Retina (tissue), 1 donor: ENCODE results near the gene HMCES.
"Not testable (repeated sequence)": the region's sequence is repeated elsewhere in the genome, so short reads cannot be mapped to it uniquely, and the experiment has no call there.

Experiments used
- DNase-seq: peaks from one replicate; pipeline ENCODE4 v3.0.0-alpha.2; 2016

Gene HMCES

GRCh38 chr3:129259612-129260477, 18.8 kb upstream of the HMCES start:
- DNase-seq = no peak

GRCh38 chr3:129260606-129261005, 18.1 kb upstream of the HMCES start:
- DNase-seq = no peak

- DNase-seq = no peak
Measured at GRCh38 chr3:129261894-129262293, 16.8 kb upstream of the HMCES start.

GRCh38 chr3:129263161-129263910, 15.3 kb upstream of the HMCES start:
- DNase-seq = no peak

GRCh38 chr3:129264994-129265393, 13.7 kb upstream of the HMCES start:
- DNase-seq = not testable (repeated sequence)

- DNase-seq = no peak
Measured at GRCh38 chr3:129266651-129267050, 12.0 kb upstream of the HMCES start.

GRCh38 chr3:129268396-129268795, 10.3 kb upstream of the HMCES start:
- no peak for DNase-seq

GRCh38 chr3:129271674-129272073, 7.0 kb upstream of the HMCES start:
- DNase-seq = no peak

GRCh38 chr3:129276385-129276784, 2.3 kb upstream of the HMCES start:
- DNase-seq = no peak

- DNase-seq = no peak
Measured at GRCh38 chr3:129277829-129278271, 820 bp upstream of the HMCES start.

- DNase-seq = peak; percentile 80
Measured at GRCh38 chr3:129278966-129279906, 566 bp downstream of the HMCES start.

- no peak for DNase-seq
Measured at GRCh38 chr3:129280183-129280582, 1.5 kb downstream of the HMCES start.

GRCh38 chr3:129281726-129282125, 3.1 kb downstream of the HMCES start:
- no peak for DNase-seq

GRCh38 chr3:129282727-129283327, 4.2 kb downstream of the HMCES start:
- DNase-seq = no peak

GRCh38 chr3:129286081-129286480, 7.4 kb downstream of the HMCES start:
- DNase-seq = no peak

GRCh38 chr3:129288446-129288845, 9.8 kb downstream of the HMCES start:
- no peak for DNase-seq

- DNase-seq = no peak
Measured at GRCh38 chr3:129289201-129289921, 10.7 kb downstream of the HMCES start.

GRCh38 chr3:129291236-129291886, 12.7 kb downstream of the HMCES start:
- DNase-seq = no peak

- DNase-seq = no peak
Measured at GRCh38 chr3:129295286-129295685, 16.6 kb downstream of the HMCES start.

GRCh38 chr3:129304146-129304961, 25.7 kb downstream of the HMCES start:
- DNase-seq = no peak

- DNase-seq = no peak
Measured at GRCh38 chr3:129304962-129305222, 26.2 kb downstream of the HMCES start.
